Activated T-helper 17 cell treated with anti-CD3 and anti-CD28 coated beads, Interleukin-2, amount 50 U/mL, for 72 hours (primary cell): ENCODE data around the gene ARHGAP15. TPM values are rescaled to one million over a fixed set of nuclear protein-coding genes. Genes with fewer than 3 reads are reported as not detected.
A peak's percentile ranks its signal among the peaks of the same experiment; 100 is the strongest.

Source experiments
- ATAC-seq: fragments of 150-1000 bp; cut with Tn5 transposase; replicated peaks from 2 replicates; pipeline ENCODE4 v1.10.0; 2021; ENCODE audit warnings: mild to moderate bottlenecking, moderate library complexity
- H3K27ac Mint-ChIP-seq: one replicate; pipeline ENCODE4 v1.8.0; 2022; ENCODE audit warnings: mixed read lengths
- H3K27me3 Mint-ChIP-seq: one replicate; pipeline ENCODE4 v1.8.0; 2022; ENCODE audit warnings: mixed read lengths
- H3K36me3 Mint-ChIP-seq: one replicate; pipeline ENCODE4 v1.8.0; 2022; ENCODE audit warnings: low read depth, mild to moderate bottlenecking, mixed read lengths
- H3K4me1 Mint-ChIP-seq: one replicate; pipeline ENCODE4 v1.8.0; 2022; ENCODE audit warnings: mixed read lengths
- H3K4me3 Mint-ChIP-seq: one replicate; pipeline ENCODE4 v1.8.0; 2022; ENCODE audit warnings: mild to moderate bottlenecking, mixed read lengths
- H3K9me3 Mint-ChIP-seq: one replicate; pipeline ENCODE4 v1.8.0; 2022; ENCODE audit warnings: mixed read lengths
- total RNA-seq, 2 donors: library from RNA; stranded (reverse); gene quantifications; one replicate each; pipeline ENCODE4 v1.2.3, GENCODE V29; 2022

Gene ARHGAP15
- total RNA-seq, 2 donors from 2014 or later: 93.3 to 98.3 TPM

- H3K36me3 Mint-ChIP-seq: peaks cover 25% of the 10 kb centered on the region
- H3K9me3 Mint-ChIP-seq: no peaks in the 10 kb centered on the region
- ATAC-seq: no peak
- H3K27ac Mint-ChIP-seq: no peak overlapping the region
- no peaks in the 10 kb centered on the region for H3K27me3 Mint-ChIP-seq
- no peak overlapping the region for H3K4me3 Mint-ChIP-seq
- peaks cover 20% of the 10 kb centered on the region for H3K4me1 Mint-ChIP-seq
These were observed 416.7 kb downstream of the ARHGAP15 start for GRCh38 chr2:143545949-143546255.

- Mint-ChIP-seq H3K9me3 (no peaks in the 10 kb centered on the region), H3K27ac (no peak overlapping the region), H3K27me3 (no peaks in the 10 kb centered on the region), H3K4me3 (no peak overlapping the region), H3K36me3 (peaks cover 33% of the 10 kb centered on the region), H3K4me1 (peaks cover 27% of the 10 kb centered on the region)
- no peak for ATAC-seq
These were observed 418.8 kb downstream of the ARHGAP15 start for GRCh38 chr2:143548032-143548431.

GRCh38 chr2:143550500-143550899 lies 421.3 kb downstream of the ARHGAP15 start:
- ATAC-seq: no peak
- no peaks in the 10 kb centered on the region for H3K27me3 Mint-ChIP-seq
- H3K4me1 Mint-ChIP-seq: peaks cover 10% of the 10 kb centered on the region

GRCh38 chr2:143551971-143552650 lies 422.9 kb downstream of the ARHGAP15 start:
- no peaks in the 10 kb centered on the region for H3K9me3 Mint-ChIP-seq
- peaks cover 55% of the 10 kb centered on the region for H3K36me3 Mint-ChIP-seq
- H3K27me3 Mint-ChIP-seq: no peaks in the 10 kb centered on the region
- peaks cover 12% of the 10 kb centered on the region for H3K4me1 Mint-ChIP-seq
- ATAC-seq: no peak
- no peak overlapping the region for H3K4me3 Mint-ChIP-seq
- H3K27ac Mint-ChIP-seq: no peak overlapping the region

More at GRCh38 chr2:143550500-143550899, 421.3 kb downstream of the ARHGAP15 start:
- peaks cover 44% of the 10 kb centered on the region for H3K36me3 Mint-ChIP-seq
- no peak overlapping the region for H3K27ac Mint-ChIP-seq
- H3K9me3 Mint-ChIP-seq: no peaks in the 10 kb centered on the region
- no peak overlapping the region for H3K4me3 Mint-ChIP-seq

GRCh38 chr2:143553261-143553660 lies 424.0 kb downstream of the ARHGAP15 start:
- Mint-ChIP-seq H3K4me3 (no peak overlapping the region), H3K27me3 (no peaks in the 10 kb centered on the region), H3K4me1 (peaks cover 19% of the 10 kb centered on the region), H3K27ac (no peak overlapping the region), H3K9me3 (no peaks in the 10 kb centered on the region), H3K36me3 (peaks cover 67% of the 10 kb centered on the region)
- peak; percentile 100 for ATAC-seq

- no peaks in the 10 kb centered on the region for H3K27me3 Mint-ChIP-seq
- peak overlapping the region; percentile 6 for H3K27ac Mint-ChIP-seq
- ATAC-seq: peak; percentile 32
These were observed 429.4 kb downstream of the ARHGAP15 start for GRCh38 chr2:143558665-143559064.

GRCh38 chr2:143559147-143559546 lies 429.9 kb downstream of the ARHGAP15 start:
- no peak overlapping the region for H3K27ac Mint-ChIP-seq
- ATAC-seq: no peak

More at GRCh38 chr2:143558665-143559064, 429.4 kb downstream of the ARHGAP15 start:
- H3K36me3 Mint-ChIP-seq: peaks cover 84% of the 10 kb centered on the region
- H3K4me3 Mint-ChIP-seq: no peak overlapping the region
- H3K4me1 Mint-ChIP-seq: peaks cover 20% of the 10 kb centered on the region
- H3K9me3 Mint-ChIP-seq: no peaks in the 10 kb centered on the region

GRCh38 chr2:143560724-143561123 lies 431.5 kb downstream of the ARHGAP15 start:
- Mint-ChIP-seq H3K4me1 (peaks cover 20% of the 10 kb centered on the region), H3K27ac (no peak overlapping the region), H3K4me3 (no peak overlapping the region), H3K9me3 (no peaks in the 10 kb centered on the region), H3K27me3 (no peaks in the 10 kb centered on the region), H3K36me3 (peaks cover 80% of the 10 kb centered on the region)
- ATAC-seq: no peak

More at GRCh38 chr2:143559147-143559546, 429.9 kb downstream of the ARHGAP15 start:
- Mint-ChIP-seq H3K4me3 (no peak overlapping the region), H3K27me3 (no peaks in the 10 kb centered on the region), H3K4me1 (peaks cover 20% of the 10 kb centered on the region), H3K9me3 (no peaks in the 10 kb centered on the region), H3K36me3 (peaks cover 88% of the 10 kb centered on the region)

- no peaks in the 10 kb centered on the region for H3K9me3 Mint-ChIP-seq
- peaks cover 78% of the 10 kb centered on the region for H3K36me3 Mint-ChIP-seq
- no peak overlapping the region for H3K27ac Mint-ChIP-seq
- no peaks in the 10 kb centered on the region for H3K4me1 Mint-ChIP-seq
- no peaks in the 10 kb centered on the region for H3K27me3 Mint-ChIP-seq
- no peak overlapping the region for H3K4me3 Mint-ChIP-seq
- ATAC-seq: no peak
These were observed 435.2 kb downstream of the ARHGAP15 start for GRCh38 chr2:143564419-143564818.

- Mint-ChIP-seq H3K4me3 (no peak overlapping the region), H3K9me3 (no peaks in the 10 kb centered on the region), H3K27ac (peak overlapping the region; percentile 32)
These were observed 442.5 kb downstream of the ARHGAP15 start for GRCh38 chr2:143571747-143572146.

GRCh38 chr2:143572421-143572820 lies 443.2 kb downstream of the ARHGAP15 start:
- no peak for ATAC-seq
- Mint-ChIP-seq H3K4me1 (peaks cover 25% of the 10 kb centered on the region), H3K4me3 (no peak overlapping the region), H3K9me3 (no peaks in the 10 kb centered on the region), H3K27me3 (no peaks in the 10 kb centered on the region), H3K27ac (peak overlapping the region; percentile 32), H3K36me3 (peaks cover 58% of the 10 kb centered on the region)

More at GRCh38 chr2:143571747-143572146, 442.5 kb downstream of the ARHGAP15 start:
- peaks cover 21% of the 10 kb centered on the region for H3K4me1 Mint-ChIP-seq
- peaks cover 65% of the 10 kb centered on the region for H3K36me3 Mint-ChIP-seq
- ATAC-seq: no peak
- no peaks in the 10 kb centered on the region for H3K27me3 Mint-ChIP-seq

GRCh38 chr2:143574069-143574468 lies 444.9 kb downstream of the ARHGAP15 start:
- no peaks in the 10 kb centered on the region for H3K9me3 Mint-ChIP-seq
- no peaks in the 10 kb centered on the region for H3K27me3 Mint-ChIP-seq
- H3K4me3 Mint-ChIP-seq: no peak overlapping the region
- ATAC-seq: no peak
- H3K36me3 Mint-ChIP-seq: peaks cover 43% of the 10 kb centered on the region
- H3K4me1 Mint-ChIP-seq: peaks cover 25% of the 10 kb centered on the region
- no peak overlapping the region for H3K27ac Mint-ChIP-seq

GRCh38 chr2:143575340-143575739 lies 446.1 kb downstream of the ARHGAP15 start:
- Mint-ChIP-seq H3K36me3 (peaks cover 33% of the 10 kb centered on the region), H3K4me3 (no peak overlapping the region), H3K4me1 (peaks cover 25% of the 10 kb centered on the region), H3K9me3 (no peaks in the 10 kb centered on the region), H3K27ac (no peak overlapping the region), H3K27me3 (no peaks in the 10 kb centered on the region)
- no peak for ATAC-seq

- no peaks in the 10 kb centered on the region for H3K27me3 Mint-ChIP-seq
- no peak overlapping the region for H3K4me3 Mint-ChIP-seq
- no peaks in the 10 kb centered on the region for H3K9me3 Mint-ChIP-seq
- no peak for ATAC-seq
- peaks cover 29% of the 10 kb centered on the region for H3K4me1 Mint-ChIP-seq
- peaks cover 22% of the 10 kb centered on the region for H3K36me3 Mint-ChIP-seq
- H3K27ac Mint-ChIP-seq: no peak overlapping the region
These were observed 448.3 kb downstream of the ARHGAP15 start for GRCh38 chr2:143577489-143577888.

- Mint-ChIP-seq H3K4me3 (no peak overlapping the region), H3K27me3 (no peaks in the 10 kb centered on the region), H3K4me1 (peaks cover 29% of the 10 kb centered on the region), H3K27ac (no peak overlapping the region), H3K9me3 (no peaks in the 10 kb centered on the region), H3K36me3 (peaks cover 26% of the 10 kb centered on the region)
- ATAC-seq: no peak
These were observed 450.2 kb downstream of the ARHGAP15 start for GRCh38 chr2:143579456-143579855.
